IMR-90 (cell line): ENCODE measurements around the gene ANK3.

Experiments used
- CTCF ChIP-seq: conservative IDR thresholded peaks from 2 replicates; pipeline ENCODE4 v1.5.1; 2012; ENCODE audit warnings: mild to moderate bottlenecking, low read depth, low read length, improper control_type of control experiment
- ELK1 ChIP-seq: fragments of 150-350 bp; IDR thresholded peaks from 2 replicates; pipeline ENCODE4 v1.6.1; 2016; ENCODE audit warnings: low read depth, mild to moderate bottlenecking, low read length, moderate library complexity, borderline replicate concordance

GRCh38 chr10:60175441-60175971 lies 214.2 kb downstream of the ANK3 start:
- TF ChIP-seq CTCF (no peak), ELK1 (no peak)
